ENCODE data around the gene KCTD10.

GRCh38 chr12:109524466-109525278 is 47.6 kb upstream of the KCTD10 start:
- TF ChIP-seq, protein P1, sequence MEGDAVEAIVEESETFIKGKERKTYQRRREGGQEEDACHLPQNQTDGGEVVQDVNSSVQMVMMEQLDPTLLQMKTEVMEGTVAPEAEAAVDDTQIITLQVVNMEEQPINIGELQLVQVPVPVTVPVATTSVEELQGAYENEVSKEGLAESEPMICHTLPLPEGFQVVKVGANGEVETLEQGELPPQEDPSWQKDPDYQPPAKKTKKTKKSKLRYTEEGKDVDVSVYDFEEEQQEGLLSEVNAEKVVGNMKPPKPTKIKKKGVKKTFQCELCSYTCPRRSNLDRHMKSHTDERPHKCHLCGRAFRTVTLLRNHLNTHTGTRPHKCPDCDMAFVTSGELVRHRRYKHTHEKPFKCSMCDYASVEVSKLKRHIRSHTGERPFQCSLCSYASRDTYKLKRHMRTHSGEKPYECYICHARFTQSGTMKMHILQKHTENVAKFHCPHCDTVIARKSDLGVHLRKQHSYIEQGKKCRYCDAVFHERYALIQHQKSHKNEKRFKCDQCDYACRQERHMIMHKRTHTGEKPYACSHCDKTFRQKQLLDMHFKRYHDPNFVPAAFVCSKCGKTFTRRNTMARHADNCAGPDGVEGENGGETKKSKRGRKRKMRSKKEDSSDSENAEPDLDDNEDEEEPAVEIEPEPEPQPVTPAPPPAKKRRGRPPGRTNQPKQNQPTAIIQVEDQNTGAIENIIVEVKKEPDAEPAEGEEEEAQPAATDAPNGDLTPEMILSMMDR (IDR thresholded peaks at IDR 0.05) = no peak
- TF ChIP-seq EP300 (IDR thresholded peaks at IDR 0.05) (no peak), POLR2A (IDR thresholded peaks at IDR 0.05; ENCODE audit: low read depth) (no peak)
